Mucosa of stomach (tissue), 1 donor: ENCODE measurements around the gene LRRC41.
"Not testable (repeated sequence)": the region's sequence is repeated elsewhere in the genome, so short reads cannot be mapped to it uniquely, and the experiment has no call there.

ENCODE experiments used
- H3K27me3 ChIP-seq: one replicate; pipeline ENCODE4 v1.7.0; 2013; ENCODE audit warnings: mild to moderate bottlenecking, low read length; ENCODE audit not compliant: control insufficient read depth, insufficient read depth
- H3K36me3 ChIP-seq: one replicate; pipeline ENCODE4 v1.7.0; 2013; ENCODE audit warnings: low read length; ENCODE audit not compliant: control insufficient read depth, insufficient read depth
- H3K4me1 ChIP-seq: one replicate; pipeline ENCODE4 v1.7.0; 2013; ENCODE audit warnings: mild to moderate bottlenecking, low read length; ENCODE audit not compliant: control insufficient read depth, insufficient read depth
- H3K4me3 ChIP-seq: one replicate; pipeline ENCODE4 v1.7.0; 2013; ENCODE audit warnings: low read length
- H3K9ac ChIP-seq: one replicate; pipeline ENCODE4 v1.7.0; 2013; ENCODE audit warnings: mild to moderate bottlenecking, low read length, moderate library complexity
- H3K9me3 ChIP-seq: one replicate; pipeline ENCODE4 v1.7.0; 2013; ENCODE audit warnings: mild to moderate bottlenecking, low read length, moderate library complexity; ENCODE audit not compliant: control insufficient read depth
- donor health status: Pancreatic carcinoma.

LRRC41 gene

GRCh38 chr1:46337409-46337808 lies 34.0 kb upstream of the LRRC41 start:
- H3K9me3 ChIP-seq, H3K9ac ChIP-seq, H3K27me3 ChIP-seq, H3K4me3 ChIP-seq, H3K4me1 ChIP-seq, H3K36me3 ChIP-seq: not testable (repeated sequence)

- no peaks in the 10 kb centered on the region for H3K9me3 ChIP-seq
- H3K4me3 ChIP-seq, result no peak overlapping the region
These were observed 31.7 kb upstream of the LRRC41 start for GRCh38 chr1:46335081-46335480.

GRCh38 chr1:46334030-46334384 lies 30.6 kb upstream of the LRRC41 start:
- H3K27me3 ChIP-seq, result no peaks in the 10 kb centered on the region
- no peaks in the 10 kb centered on the region for H3K4me1 ChIP-seq
- H3K4me3 ChIP-seq, result no peak overlapping the region
- H3K9ac ChIP-seq, result no peak overlapping the region
- no peaks in the 10 kb centered on the region for H3K36me3 ChIP-seq
- H3K9me3 ChIP-seq, result no peaks in the 10 kb centered on the region

More at GRCh38 chr1:46335081-46335480, 31.7 kb upstream of the LRRC41 start:
- H3K4me1 ChIP-seq, result no peaks in the 10 kb centered on the region
- no peak overlapping the region for H3K9ac ChIP-seq
- H3K27me3 ChIP-seq, result no peaks in the 10 kb centered on the region
- no peaks in the 10 kb centered on the region for H3K36me3 ChIP-seq

- H3K4me1 ChIP-seq, result no peaks in the 10 kb centered on the region
- no peaks in the 10 kb centered on the region for H3K9me3 ChIP-seq
- no peak overlapping the region for H3K9ac ChIP-seq
- H3K4me3 ChIP-seq, result no peak overlapping the region
- H3K27me3 ChIP-seq, result no peaks in the 10 kb centered on the region
- H3K36me3 ChIP-seq, result no peaks in the 10 kb centered on the region
These were observed 30.0 kb upstream of the LRRC41 start for GRCh38 chr1:46333300-46334029.

- not testable (repeated sequence) for H3K27me3 ChIP-seq, H3K9ac ChIP-seq, H3K36me3 ChIP-seq, H3K4me3 ChIP-seq, H3K9me3 ChIP-seq, H3K4me1 ChIP-seq
These were observed 28.5 kb upstream of the LRRC41 start for GRCh38 chr1:46331786-46332540.

- H3K4me1 ChIP-seq, H3K27me3 ChIP-seq, H3K4me3 ChIP-seq, H3K9ac ChIP-seq, H3K9me3 ChIP-seq, H3K36me3 ChIP-seq: not testable (repeated sequence)
These were observed 27.0 kb upstream of the LRRC41 start for GRCh38 chr1:46330381-46330780.

GRCh38 chr1:46329807-46330206 lies 26.4 kb upstream of the LRRC41 start:
- not testable (repeated sequence) for H3K27me3 ChIP-seq, H3K4me3 ChIP-seq, H3K9me3 ChIP-seq, H3K9ac ChIP-seq, H3K36me3 ChIP-seq, H3K4me1 ChIP-seq

- not testable (repeated sequence) for H3K4me3 ChIP-seq, H3K4me1 ChIP-seq, H3K36me3 ChIP-seq, H3K9me3 ChIP-seq, H3K9ac ChIP-seq, H3K27me3 ChIP-seq
These were observed 24.8 kb upstream of the LRRC41 start for GRCh38 chr1:46328182-46328581.

- H3K36me3 ChIP-seq, H3K4me1 ChIP-seq, H3K9ac ChIP-seq, H3K9me3 ChIP-seq, H3K27me3 ChIP-seq, H3K4me3 ChIP-seq: not testable (repeated sequence)
These were observed 22.1 kb upstream of the LRRC41 start for GRCh38 chr1:46325285-46326076.

- not testable (repeated sequence) for H3K9ac ChIP-seq, H3K27me3 ChIP-seq, H3K9me3 ChIP-seq, H3K4me3 ChIP-seq, H3K4me1 ChIP-seq, H3K36me3 ChIP-seq
These were observed 18.8 kb upstream of the LRRC41 start for GRCh38 chr1:46322191-46322590.

- not testable (repeated sequence) for H3K4me1 ChIP-seq, H3K36me3 ChIP-seq, H3K9me3 ChIP-seq, H3K4me3 ChIP-seq, H3K27me3 ChIP-seq, H3K9ac ChIP-seq
These were observed 16.8 kb upstream of the LRRC41 start for GRCh38 chr1:46319960-46320914.
